DND-41 (cell line): ENCODE results near the gene PLEKHA5.

Experiments
- ATAC-seq: fragments of 200-7000 bp; cut with Tn5 transposase; 3 replicates; pipeline ENCODE4 v1.9.1; 2021; ENCODE audit warnings: low read depth; ENCODE audit not compliant: insufficient read depth
- DNase-seq: peaks from one replicate; pipeline ENCODE4 v3.0.0-alpha.2; 2020
- H2AFZ ChIP-seq: 2 replicates; pipeline ENCODE4 v1.6.0; 2012; ENCODE audit warnings: low read depth, low read length
- H3K27ac ChIP-seq: 2 replicates; pipeline ENCODE4 v1.5.1; 2012; ENCODE audit warnings: low read length, inconsistent platforms
- H3K27me3 ChIP-seq: fragments of 200-600 bp; sonication (generic); 2 replicates; pipeline ENCODE4 v1.6.0; 2012; ENCODE audit warnings: low read length, mild to moderate bottlenecking, inconsistent platforms; ENCODE audit not compliant: insufficient read depth, poor library complexity
- H3K36me3 ChIP-seq: 2 replicates; pipeline ENCODE4 v1.5.1; 2012; ENCODE audit warnings: low read length, inconsistent platforms; ENCODE audit not compliant: insufficient read depth
- H3K4me1 ChIP-seq: 2 replicates; pipeline ENCODE4 v1.5.1; 2012; ENCODE audit warnings: mild to moderate bottlenecking, low read length; ENCODE audit not compliant: insufficient read depth
- H3K4me2 ChIP-seq: 2 replicates; pipeline ENCODE4 v1.6.0; 2012; ENCODE audit warnings: mild to moderate bottlenecking, moderate library complexity, low read length, inconsistent platforms; ENCODE audit not compliant: insufficient read depth
- H3K4me3 ChIP-seq, 2 experiments: fragments of 200-600 bp in 1 of 2; shearing (Covaris generic) in 1 of 2; 2 replicates each; pipeline ENCODE4 v1.5.1; 2012 to 2016; ENCODE audit warnings: inconsistent platforms in 2 of 2, low read length in 2 of 2, mild to moderate bottlenecking in 2 of 2, low read depth in 1 of 2, moderate library complexity in 1 of 2
- H3K79me2 ChIP-seq: 2 replicates; pipeline ENCODE4 v1.6.0; 2012; ENCODE audit warnings: low read length, inconsistent platforms; ENCODE audit not compliant: insufficient read depth
- H3K9ac ChIP-seq: 2 replicates; pipeline ENCODE4 v1.6.0; 2012; ENCODE audit warnings: low read depth, mild to moderate bottlenecking, inconsistent platforms, low read length, moderate library complexity
- H3K9me3 ChIP-seq: 2 replicates; pipeline ENCODE4 v1.5.1; 2012; ENCODE audit warnings: low read length, moderate library complexity, mild to moderate bottlenecking, inconsistent platforms; ENCODE audit not compliant: insufficient read depth, severe bottlenecking
- H4K20me1 ChIP-seq: 2 replicates; pipeline ENCODE4 v1.6.0; 2012; ENCODE audit warnings: low read length; ENCODE audit not compliant: insufficient read depth
- EZH2 ChIP-seq: IDR thresholded peaks from 3 replicates; pipeline ENCODE4 v1.6.1; 2012; ENCODE audit warnings: borderline replicate concordance, low read depth, mild to moderate bottlenecking, moderate library complexity, low read length, inconsistent platforms; ENCODE audit not compliant: severe bottlenecking
- TF ChIP-seq, protein P1 (sequence below): IDR thresholded peaks from 2 replicates; pipeline ENCODE4 v1.5.1; 2012; ENCODE audit warnings: borderline replicate concordance, low read length, moderate library complexity, mild to moderate bottlenecking; ENCODE audit not compliant: poor library complexity, severe bottlenecking; ENCODE audit errors: extremely low read depth

PLEKHA5 gene

DNA sequence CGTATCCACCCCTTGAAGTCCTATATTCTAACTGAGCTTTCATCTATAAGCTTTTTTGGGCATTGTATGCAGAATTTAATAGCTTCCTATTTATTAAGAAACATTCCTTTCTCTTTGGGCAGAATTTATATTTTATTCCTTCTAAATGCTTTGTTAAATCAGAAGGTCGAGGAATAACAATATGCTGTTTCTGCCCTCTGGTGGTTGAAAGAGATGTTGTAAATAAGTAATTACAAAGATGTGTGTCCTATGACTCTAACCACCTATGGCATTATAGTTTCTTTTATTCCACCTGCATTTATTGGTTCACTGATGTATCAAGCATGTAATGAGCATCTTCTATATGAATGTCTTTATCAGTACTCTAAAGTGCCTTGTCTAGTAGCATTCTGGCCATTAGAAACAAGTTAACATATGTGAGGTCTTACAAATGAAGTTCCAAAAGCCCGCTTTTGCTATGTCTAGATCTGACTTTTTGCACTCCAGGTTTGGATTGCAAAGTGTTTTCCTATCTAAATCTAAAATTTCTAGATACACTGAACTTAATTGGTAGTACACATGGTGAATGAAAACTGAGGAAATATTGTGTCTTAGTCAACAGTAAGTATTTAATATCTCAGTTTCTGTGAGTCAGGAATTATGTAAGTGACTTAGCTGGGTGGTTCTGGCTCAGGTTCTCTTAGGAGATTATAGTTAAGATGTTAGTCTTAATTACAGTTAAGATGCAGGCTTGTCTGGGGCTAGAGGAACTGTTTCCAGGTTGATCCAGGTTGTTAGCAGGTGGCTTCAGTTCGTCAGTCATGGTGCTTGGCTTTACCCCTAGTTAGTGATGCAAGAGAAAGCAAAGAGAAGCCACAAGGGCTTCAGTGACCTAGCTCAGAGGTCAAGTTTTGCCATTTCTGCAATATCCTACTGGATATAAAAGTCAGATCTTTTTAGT is 57.5 kb downstream of the PLEKHA5 start:
- no peak for DNase-seq
- peak; percentile 70 for ATAC-seq

DNA sequence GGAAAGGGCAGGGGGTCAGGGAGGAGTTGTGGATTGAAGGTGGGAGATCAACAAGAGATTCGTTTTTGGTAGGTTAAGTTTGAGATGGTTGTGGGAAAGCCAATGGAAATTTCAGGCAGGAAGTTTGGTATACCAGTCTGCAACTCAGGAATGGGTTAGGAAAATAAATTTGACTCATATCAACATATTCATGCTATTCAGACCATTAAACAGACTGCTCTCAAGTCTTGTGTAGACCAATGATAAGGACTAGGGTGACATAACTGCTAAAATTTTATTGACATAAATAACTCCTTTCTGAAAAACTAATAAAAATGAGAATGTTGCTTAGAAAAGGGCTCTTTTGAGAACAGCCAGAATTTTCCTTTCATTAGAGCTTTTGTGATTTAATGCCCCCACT is 60.0 kb downstream of the PLEKHA5 start:
- H3K36me3 ChIP-seq = no peaks in the 10 kb centered on the region
- no peak for ATAC-seq
- H3K27me3 ChIP-seq = no peaks in the 10 kb centered on the region
- H4K20me1 ChIP-seq = no peaks in the 10 kb centered on the region; the same call in 1 of the 2 replicates
- H3K27ac ChIP-seq = no peak overlapping the region
- H2AFZ ChIP-seq = no peak overlapping the region
- no peak overlapping the region for H3K9ac ChIP-seq
- H3K4me1 ChIP-seq = no peaks in the 10 kb centered on the region
- no peaks in the 10 kb centered on the region for H3K9me3 ChIP-seq
- no peak overlapping the region for H3K4me2 ChIP-seq
- no peak for DNase-seq
- no peak overlapping the region for H3K4me3 ChIP-seq
- TF ChIP-seq, protein P1, sequence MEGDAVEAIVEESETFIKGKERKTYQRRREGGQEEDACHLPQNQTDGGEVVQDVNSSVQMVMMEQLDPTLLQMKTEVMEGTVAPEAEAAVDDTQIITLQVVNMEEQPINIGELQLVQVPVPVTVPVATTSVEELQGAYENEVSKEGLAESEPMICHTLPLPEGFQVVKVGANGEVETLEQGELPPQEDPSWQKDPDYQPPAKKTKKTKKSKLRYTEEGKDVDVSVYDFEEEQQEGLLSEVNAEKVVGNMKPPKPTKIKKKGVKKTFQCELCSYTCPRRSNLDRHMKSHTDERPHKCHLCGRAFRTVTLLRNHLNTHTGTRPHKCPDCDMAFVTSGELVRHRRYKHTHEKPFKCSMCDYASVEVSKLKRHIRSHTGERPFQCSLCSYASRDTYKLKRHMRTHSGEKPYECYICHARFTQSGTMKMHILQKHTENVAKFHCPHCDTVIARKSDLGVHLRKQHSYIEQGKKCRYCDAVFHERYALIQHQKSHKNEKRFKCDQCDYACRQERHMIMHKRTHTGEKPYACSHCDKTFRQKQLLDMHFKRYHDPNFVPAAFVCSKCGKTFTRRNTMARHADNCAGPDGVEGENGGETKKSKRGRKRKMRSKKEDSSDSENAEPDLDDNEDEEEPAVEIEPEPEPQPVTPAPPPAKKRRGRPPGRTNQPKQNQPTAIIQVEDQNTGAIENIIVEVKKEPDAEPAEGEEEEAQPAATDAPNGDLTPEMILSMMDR = no peak
- TF ChIP-seq EZH2 = no peak
- H3K79me2 ChIP-seq = peaks cover 16% of the 10 kb centered on the region

More for the DNA sequence above, 57.5 kb downstream of the PLEKHA5 start:
- no peaks in the 10 kb centered on the region for H3K9me3 ChIP-seq
- no peak overlapping the region for H3K4me3 ChIP-seq
- peaks cover 3% of the 10 kb centered on the region; the same call in 1 of the 2 replicates for H4K20me1 ChIP-seq
- no peaks in the 10 kb centered on the region for H3K27me3 ChIP-seq
- TF ChIP-seq EZH2 = no peak
- TF ChIP-seq, protein P1 = peak; percentile 73
- H3K79me2 ChIP-seq = peaks cover 11% of the 10 kb centered on the region; the same call in 1 of the 2 replicates
- no peak overlapping the region for H3K27ac ChIP-seq
- H3K36me3 ChIP-seq = no peaks in the 10 kb centered on the region
- H3K9ac ChIP-seq = no peak overlapping the region
- H3K4me1 ChIP-seq = no peaks in the 10 kb centered on the region
- H2AFZ ChIP-seq = no peak overlapping the region
- H3K4me2 ChIP-seq = no peak overlapping the region

DNA sequence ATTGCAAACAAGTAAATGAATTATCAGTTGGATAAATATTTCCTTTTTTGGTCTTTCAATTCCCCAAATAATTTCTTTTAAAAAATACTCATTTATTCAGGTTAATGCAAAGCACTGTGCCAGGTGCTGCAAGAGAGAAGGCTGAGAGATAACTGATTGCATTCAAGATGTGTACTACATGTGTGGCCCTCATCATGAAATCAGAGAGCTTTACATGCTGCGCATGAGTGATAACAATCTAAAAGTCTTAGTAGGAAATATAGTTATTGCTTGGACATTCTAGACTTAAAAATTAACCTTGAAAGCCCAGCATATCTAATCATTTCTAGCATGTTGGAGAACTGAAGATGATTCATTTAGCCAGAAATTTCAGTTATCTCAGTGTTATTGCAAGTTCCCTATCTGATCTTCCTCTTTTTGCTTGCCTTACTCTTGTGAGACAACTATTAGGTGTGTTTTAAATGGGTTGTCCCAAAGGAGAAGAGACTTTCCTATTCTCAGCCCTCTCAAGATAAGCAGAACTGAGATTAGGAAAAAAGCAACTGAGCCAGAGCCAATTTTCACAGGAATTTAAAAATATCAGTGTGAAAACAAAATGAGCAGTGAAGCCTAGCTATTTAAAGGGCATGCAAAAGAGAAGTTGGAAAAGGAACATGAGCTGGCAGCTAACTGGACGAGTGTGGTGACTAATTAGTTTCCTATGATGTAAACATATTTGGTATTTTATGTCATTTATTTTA is 60.9 kb downstream of the PLEKHA5 start:
- ATAC-seq (no peak), DNase-seq (no peak)
- Histone ChIP-seq H3K4me1 (no peaks in the 10 kb centered on the region), H2AFZ (no peak overlapping the region), H3K79me2 (peaks cover 13% of the 10 kb centered on the region), H4K20me1 (no peaks in the 10 kb centered on the region; the same call in 1 of the 2 replicates), H3K4me3 (no peak overlapping the region), H3K36me3 (no peaks in the 10 kb centered on the region), H3K4me2 (no peak overlapping the region), H3K27me3 (no peaks in the 10 kb centered on the region), H3K9me3 (no peaks in the 10 kb centered on the region), H3K9ac (no peak overlapping the region), H3K27ac (no peak overlapping the region)
- no peak for TF ChIP-seq EZH2
- TF ChIP-seq, protein P1 = no peak
